HK-2 (cell line): Measurements from ENCODE around the gene SMOC1.

Source experiments
- DNase-seq: peaks from one replicate; pipeline ENCODE4 v3.0.0-alpha.2; 2018; ENCODE audit not compliant: unreplicated experiment

The SMOC1 gene

DNA sequence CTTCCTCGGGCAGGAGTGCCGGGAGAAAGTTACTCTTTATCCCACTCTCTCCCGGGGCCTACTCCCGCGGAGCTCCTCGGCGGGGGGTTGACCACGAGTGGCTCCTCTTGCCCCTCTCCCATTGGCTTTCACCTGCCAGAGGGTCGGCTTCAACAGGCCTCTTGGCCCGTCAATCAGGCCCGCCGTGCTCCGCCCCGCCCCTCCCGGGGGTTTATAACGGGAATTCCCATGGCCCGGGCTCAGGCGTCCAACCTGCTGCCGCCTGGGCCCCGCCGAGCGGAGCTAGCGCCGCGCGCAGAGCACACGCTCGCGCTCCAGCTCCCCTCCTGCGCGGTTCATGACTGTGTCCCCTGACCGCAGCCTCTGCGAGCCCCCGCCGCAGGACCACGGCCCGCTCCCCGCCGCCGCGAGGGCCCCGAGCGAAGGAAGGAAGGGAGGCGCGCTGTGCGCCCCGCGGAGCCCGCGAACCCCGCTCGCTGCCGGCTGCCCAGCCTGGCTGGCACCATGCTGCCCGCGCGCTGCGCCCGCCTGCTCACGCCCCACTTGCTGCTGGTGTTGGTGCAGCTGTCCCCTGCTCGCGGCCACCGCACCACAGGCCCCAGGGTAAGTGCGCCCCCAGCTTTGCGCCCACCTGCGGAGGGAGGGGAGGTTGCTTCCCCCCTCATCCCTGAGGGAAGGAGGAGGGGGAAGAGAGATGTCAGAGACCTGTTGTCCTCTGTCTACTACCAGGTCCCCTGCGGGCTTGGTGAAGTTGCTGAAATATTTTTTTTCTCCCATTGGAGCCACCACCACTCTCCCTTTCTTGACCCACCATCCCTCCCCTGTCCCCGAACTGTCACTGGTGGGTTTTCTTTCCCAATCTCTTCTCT, at the start of gene SMOC1:
TSS of gene SMOC1 (plus strand) at position 242 of the 869 bp plus-strand sequence. CDS start at position 505, 263 bp downstream.
- DNase-seq = no peak

DNA sequence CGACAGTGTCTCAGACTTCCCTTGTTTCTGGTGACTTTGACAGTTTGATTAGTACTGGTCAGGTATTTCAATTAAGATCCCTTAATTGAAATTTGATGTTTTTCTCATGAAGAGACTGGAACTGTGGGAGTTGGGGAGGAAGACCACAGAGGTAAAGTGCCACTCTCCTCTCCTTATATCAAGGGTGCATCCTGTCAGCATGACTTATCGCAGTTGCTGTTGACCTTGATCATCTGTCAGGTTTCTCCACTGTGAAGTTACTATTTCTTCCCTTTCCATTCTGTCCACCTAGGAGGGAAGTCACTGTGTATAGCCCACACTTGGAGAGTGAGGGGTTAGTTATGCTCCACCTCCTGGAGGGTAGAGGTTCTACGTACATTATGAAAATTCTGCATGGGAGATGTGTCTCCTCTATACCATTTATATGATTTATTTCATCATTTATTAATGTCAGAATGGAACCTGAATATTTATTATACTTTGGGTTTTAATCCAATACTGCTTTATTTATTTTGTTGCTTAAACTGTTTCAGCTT, 40.3 kb upstream of the SMOC1 start:
- no peak for DNase-seq

GRCh38 chr14:69839661-69840060, 39.6 kb upstream of the SMOC1 start:
- DNase-seq = no peak

DNA sequence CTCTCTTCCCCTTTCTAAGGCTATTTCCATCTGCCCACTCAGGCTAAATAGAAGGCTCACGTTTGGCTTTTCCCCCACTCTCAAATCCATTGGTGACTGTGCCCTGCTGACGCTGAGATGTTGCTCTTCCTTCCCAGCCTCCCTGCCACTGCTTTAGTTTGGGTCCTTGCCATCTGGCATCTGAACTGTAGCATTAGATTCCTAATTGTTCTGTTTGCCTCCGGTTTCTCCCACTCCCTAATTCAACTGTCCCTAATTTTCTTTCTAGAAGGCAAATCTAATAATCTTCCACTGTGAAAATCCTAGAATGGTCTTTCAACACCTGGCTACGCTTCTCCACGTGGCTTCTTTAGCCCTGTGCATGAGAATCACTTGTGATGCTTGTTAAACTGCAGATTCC, 37.6 kb upstream of the SMOC1 start:
- no peak for DNase-seq

DNA sequence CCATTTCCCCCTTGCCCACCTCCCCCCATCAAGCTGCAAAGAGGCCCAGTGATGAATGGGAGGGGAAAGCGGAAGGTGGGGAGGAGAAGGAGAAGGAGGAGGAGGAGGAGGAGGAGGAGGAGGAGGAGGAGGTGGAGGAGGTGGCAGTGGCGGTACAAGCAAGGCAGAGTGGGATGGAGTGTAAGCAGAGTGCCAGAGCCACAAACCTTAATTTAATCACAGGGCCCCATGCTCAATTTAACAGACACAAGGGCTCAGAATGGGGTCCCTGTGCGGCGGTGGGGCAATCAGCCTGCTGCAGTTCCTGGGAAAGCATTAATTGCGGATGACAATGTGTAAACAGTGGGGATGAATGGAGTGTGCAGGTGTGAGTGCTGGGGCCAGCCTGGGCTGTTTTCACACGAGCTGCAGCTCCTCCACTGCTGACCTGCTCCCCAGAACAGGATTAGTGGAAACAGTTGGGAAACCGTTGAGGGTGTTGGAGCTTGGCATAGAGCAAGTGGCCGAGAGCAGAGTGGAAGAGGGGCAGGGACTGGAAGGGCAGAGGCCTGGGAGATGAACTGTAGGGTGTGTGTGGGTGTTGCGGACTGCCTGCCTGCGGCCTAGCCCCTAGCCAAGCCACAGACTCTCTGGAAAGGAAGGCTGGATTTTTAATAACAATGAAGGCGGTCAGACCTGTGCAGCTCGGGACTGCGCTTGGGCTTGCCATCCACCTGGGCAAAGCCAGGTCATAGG, 36.4 kb upstream of the SMOC1 start:
- no peak for DNase-seq

DNA sequence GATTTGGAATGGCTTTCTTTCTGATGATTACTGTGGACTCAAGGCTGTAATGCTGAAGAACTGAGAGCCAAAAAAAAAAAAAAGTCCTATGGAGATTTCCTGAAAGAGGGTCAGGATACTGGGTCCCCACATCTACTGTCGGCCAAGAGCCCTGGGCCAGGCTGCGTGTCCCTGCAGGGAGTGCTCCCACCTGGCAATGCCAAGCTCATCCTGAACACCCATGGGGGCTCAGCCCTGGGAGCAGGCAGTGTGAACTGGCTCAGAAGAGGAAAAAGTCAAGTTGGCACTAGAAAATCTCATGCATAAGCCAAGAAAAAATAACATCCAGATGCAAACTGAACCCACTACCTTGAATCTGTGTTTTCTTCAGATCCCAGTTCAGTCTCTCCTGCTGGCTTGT, 35.0 kb upstream of the SMOC1 start:
- DNase-seq = no peak

- DNase-seq = no peak
These were observed 34.1 kb upstream of the SMOC1 start for GRCh38 chr14:69845050-69845581.

- DNase-seq = peak; percentile 16
These were observed 33.4 kb upstream of the SMOC1 start for GRCh38 chr14:69845787-69846186.

GRCh38 chr14:69848156-69848555, 31.1 kb upstream of the SMOC1 start:
- no peak for DNase-seq

DNA sequence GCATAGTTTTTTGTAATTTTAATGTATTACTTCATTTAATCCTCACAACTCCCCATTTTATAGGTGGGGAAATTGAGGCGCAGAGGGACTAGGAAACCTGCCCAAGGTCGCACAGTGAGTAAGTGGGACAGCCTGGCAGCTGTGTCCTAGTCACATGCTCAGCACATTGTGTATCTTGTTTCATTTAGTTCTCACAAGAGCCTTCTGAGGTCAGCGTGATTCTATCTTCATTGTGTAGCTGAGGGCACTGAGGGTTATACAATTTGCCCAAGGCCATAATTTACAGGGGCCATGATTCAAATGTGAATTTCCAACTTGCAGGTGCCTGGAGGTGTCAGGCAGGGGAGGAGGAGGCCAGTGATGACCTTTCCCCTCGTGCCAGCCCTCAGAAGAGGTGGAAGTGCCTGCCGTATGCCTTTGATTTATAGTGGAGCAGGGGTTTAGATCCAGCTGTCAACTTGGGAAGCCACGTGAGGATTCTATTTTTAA, 30.3 kb upstream of the SMOC1 start:
- DNase-seq = no peak

- DNase-seq = no peak
These were observed 29.0 kb upstream of the SMOC1 start for GRCh38 chr14:69850086-69850735.

DNA sequence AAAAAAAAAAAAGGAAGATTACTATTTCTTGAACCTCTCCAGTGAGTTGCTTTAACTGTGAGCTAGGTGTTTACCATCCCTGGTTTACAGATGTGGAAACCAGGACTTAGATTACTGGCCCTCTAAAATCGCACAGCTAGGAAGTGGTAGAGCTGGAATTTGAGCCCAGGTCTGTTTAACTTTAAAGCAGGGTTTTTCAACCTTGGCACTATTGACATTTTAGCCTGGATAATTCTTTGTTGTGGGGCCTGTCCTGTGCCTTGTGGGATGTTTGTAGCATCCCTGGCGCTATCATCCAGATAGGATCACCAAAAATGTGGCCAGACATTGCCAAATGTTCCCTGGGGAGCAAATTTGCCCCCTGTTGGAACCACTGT, 28.5 kb upstream of the SMOC1 start:
- DNase-seq = no peak

DNA sequence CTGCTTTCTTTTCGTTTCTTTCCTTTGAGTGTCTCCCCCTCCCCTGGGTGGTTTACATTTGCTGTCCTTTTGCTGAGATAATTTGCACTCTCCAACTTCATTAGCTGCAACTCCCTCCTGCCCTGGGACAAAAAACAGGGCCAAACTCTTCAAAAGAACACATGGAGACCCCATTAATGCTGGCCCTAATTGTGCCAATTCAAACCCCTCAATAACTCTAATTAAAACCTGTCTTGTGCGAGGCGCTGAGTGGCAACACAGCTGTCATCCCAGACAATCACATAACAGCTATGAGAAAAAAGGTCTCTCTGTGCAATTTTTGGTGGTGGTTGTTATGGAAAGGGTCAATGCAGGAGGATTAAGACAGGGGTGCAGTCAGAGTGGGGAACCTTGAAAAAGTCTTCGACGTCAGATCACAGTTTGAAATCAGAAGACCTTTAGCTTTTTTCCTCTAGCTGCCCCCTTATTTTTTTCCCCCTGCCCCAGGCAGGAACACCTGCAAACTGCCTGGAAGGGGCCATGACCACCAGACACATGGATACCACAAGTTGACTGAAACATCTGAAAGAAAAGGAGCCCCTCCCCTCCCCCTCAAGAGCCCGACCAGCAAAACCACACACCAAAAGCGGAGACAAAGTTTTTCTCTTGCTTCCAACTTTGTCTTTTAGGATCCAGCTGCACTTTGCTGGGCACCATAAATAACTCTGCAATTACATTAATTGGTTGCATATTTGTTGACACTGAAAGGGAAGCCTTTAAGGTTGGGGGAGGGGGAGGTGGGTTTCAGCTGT, 26.5 kb upstream of the SMOC1 start:
- no peak for DNase-seq

DNA sequence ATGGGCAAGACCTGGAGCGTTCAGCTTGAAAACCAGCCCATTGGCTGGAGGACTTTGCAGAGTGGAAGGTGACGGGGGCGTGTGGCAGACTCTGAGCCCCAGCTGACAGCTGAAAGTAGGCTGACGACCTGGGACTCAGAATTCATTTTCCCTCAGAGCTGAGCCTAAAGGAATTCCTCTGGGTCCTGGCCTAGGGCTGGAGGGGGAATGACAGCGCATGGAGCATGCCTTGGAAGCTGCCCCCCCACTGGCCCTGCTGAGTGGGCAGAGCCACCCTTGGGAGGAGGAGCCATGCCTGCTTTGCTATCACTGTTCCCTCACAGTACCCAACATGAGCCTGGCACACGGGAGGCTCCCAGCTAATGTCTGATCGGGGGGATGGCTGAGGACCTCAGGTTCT, 25.4 kb upstream of the SMOC1 start:
- no peak for DNase-seq

DNA sequence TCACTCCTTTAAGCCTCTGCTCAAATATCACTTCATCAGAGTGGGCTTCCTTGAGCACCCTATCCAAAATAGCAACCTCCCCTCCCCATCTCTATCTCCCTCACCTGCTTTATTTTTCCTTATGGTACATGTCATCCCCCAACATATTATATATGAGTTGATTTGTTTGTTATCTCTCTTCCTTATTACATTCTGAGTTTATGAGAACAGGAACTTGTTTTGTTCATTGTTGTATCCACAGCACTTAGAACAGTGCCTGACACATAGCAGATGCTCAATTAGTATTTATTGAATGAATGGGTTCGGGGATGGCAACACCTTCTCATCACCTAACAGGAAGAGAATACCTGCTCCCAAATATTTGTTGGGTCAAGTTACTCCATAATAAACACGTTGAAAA, 24.6 kb upstream of the SMOC1 start:
- no peak for DNase-seq

DNA sequence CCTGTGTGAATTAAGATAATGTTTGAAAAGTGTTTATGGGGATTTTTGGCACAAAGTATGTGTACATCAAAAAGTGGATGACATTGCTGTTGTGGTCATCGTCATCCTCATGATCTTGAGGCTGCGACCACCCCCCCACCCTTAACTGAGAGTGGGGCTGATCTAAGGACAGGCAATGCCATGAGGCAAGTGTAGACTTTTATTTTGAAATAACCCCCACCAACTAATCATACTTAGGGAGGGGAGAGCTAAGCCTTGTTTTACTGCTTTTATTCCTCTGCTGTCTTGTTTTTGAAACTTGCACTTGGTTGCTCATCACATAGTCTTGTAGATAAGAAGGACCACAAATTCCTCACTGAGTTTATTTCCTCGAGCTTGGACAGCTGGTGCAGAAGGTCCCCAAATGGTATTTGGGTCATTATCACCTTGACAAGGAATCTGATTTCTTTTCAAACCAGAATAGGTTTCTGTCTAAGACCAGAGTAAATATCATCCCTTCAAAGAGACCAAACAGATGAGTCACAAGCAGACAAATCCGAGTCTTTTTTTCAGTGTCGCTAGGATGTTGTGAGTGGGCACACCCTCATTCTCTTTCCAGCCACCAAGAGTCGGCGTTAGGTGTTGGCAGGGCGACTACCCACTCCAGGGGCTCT, 23.9 kb upstream of the SMOC1 start:
- no peak for DNase-seq

DNA sequence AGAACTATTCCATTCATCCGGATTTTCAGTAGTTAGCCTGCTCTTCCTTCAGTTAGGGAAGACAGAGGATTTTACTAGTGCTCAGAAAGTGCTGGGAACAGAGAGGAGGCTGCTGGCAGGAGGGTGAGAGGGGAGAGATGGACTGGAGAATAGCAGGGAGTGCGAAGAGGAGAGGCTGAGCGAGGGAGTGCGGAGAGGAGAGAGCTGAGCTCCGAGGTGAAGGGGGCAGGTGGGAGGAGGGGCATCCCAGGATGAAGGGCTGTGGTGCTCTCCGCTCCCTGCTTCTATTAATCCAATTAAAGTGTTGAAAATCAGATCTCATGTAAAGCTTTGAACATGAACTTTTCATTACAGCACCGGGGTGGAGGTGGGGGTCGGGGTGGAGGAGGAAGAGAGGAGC, 20.4 kb upstream of the SMOC1 start:
- DNase-seq = no peak

GRCh38 chr14:69859591-69859990, 19.6 kb upstream of the SMOC1 start:
- no peak for DNase-seq

DNA sequence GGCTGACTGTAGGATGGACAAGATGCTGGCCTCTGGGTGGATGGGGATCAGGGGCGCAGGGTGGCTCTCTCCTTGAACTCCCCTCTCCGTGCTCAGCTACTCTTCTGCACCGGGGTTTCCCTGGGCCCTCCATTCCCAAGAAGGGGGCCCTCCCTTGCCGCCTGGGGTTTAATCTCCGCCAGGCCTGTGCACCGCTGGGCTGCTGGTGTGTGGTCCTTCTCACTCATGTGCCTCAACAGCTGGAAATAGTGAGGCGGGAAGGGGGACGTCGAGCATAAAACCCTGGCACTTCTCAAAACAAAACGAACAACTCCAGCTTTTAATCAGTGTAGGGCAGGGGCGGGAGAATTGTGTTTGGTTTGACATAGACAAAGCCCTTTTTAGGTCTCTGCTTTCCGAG, 19.0 kb upstream of the SMOC1 start:
- DNase-seq = no peak

- no peak for DNase-seq
These were observed 18.1 kb upstream of the SMOC1 start for GRCh38 chr14:69861025-69861569.
